ENCODE data around the gene CCDC154.

CCDC154 gene

GRCh38 chr16:1422076-1422475 lies 22.3 kb downstream of the CCDC154 start:
- no peak for DNase-seq (ENCODE audit: low spot score)

GRCh38 chr16:1420111-1420539 lies 24.2 kb downstream of the CCDC154 start:
- no peak for DNase-seq (ENCODE audit: low spot score)

GRCh38 chr16:1416521-1416941 lies 27.8 kb downstream of the CCDC154 start:
- no peak for DNase-seq (ENCODE audit: low spot score)

GRCh38 chr16:1414532-1415260 lies 29.7 kb downstream of the CCDC154 start, which contains the start of gene UNKL:
UNKL (minus strand) TSS chr16:1414704; CDS start chr16:1414691, 13 bp downstream.
- peak; percentile 71 for DNase-seq (ENCODE audit: low spot score)

GRCh38 chr16:1413684-1414531 lies 30.4 kb downstream of the CCDC154 start:
- DNase-seq (ENCODE audit: low spot score) = peak; percentile 81

GRCh38 chr16:1412847-1413246 lies 31.5 kb downstream of the CCDC154 start:
- no peak for DNase-seq (ENCODE audit: low spot score)

- DNase-seq (ENCODE audit: low spot score) = peak; percentile 75
Observed at GRCh38 chr16:1408171-1408837, 36.1 kb downstream of the CCDC154 start.

GRCh38 chr16:1407753-1408152 lies 36.6 kb downstream of the CCDC154 start:
- DNase-seq (ENCODE audit: low spot score) = no peak

- DNase-seq (ENCODE audit: low spot score) = no peak
Observed at GRCh38 chr16:1403733-1404132, 40.6 kb downstream of the CCDC154 start.

- no peak for DNase-seq (ENCODE audit: low spot score)
Observed at GRCh38 chr16:1403036-1403435, 41.3 kb downstream of the CCDC154 start.

GRCh38 chr16:1401758-1402154 lies 42.6 kb downstream of the CCDC154 start:
- DNase-seq (ENCODE audit: low spot score) = no peak

- DNase-seq (ENCODE audit: low spot score) = no peak
Observed at GRCh38 chr16:1401061-1401757, 43.1 kb downstream of the CCDC154 start.

GRCh38 chr16:1398826-1399581 lies 45.4 kb downstream of the CCDC154 start:
- no peak for DNase-seq (ENCODE audit: low spot score)

GRCh38 chr16:1398351-1398750 lies 46.0 kb downstream of the CCDC154 start:
- DNase-seq (ENCODE audit: low spot score) = no peak

- DNase-seq (ENCODE audit: low spot score) = no peak
Observed at GRCh38 chr16:1397779-1398178, 46.6 kb downstream of the CCDC154 start.

GRCh38 chr16:1395444-1396031 lies 48.8 kb downstream of the CCDC154 start:
- no peak for DNase-seq (ENCODE audit: low spot score)

- DNase-seq (ENCODE audit: low spot score) = no peak
Observed at GRCh38 chr16:1394367-1394951, 49.9 kb downstream of the CCDC154 start.

GRCh38 chr16:1393613-1394176 lies 50.7 kb downstream of the CCDC154 start:
- no peak for DNase-seq (ENCODE audit: low spot score)

- DNase-seq (ENCODE audit: low spot score) = no peak
Observed at GRCh38 chr16:1392826-1393225, 51.5 kb downstream of the CCDC154 start.

GRCh38 chr16:1390239-1390779 lies 54.0 kb downstream of the CCDC154 start:
- no peak for DNase-seq (ENCODE audit: low spot score)
